NCI-H1105 (cell line): ENCODE results near the gene CCDC136.

Experiments used
- DNase-seq: peaks from one replicate; lab custom pipeline; 2025; lab: John Stamatoyannopoulos, UW

The CCDC136 gene

DNA sequence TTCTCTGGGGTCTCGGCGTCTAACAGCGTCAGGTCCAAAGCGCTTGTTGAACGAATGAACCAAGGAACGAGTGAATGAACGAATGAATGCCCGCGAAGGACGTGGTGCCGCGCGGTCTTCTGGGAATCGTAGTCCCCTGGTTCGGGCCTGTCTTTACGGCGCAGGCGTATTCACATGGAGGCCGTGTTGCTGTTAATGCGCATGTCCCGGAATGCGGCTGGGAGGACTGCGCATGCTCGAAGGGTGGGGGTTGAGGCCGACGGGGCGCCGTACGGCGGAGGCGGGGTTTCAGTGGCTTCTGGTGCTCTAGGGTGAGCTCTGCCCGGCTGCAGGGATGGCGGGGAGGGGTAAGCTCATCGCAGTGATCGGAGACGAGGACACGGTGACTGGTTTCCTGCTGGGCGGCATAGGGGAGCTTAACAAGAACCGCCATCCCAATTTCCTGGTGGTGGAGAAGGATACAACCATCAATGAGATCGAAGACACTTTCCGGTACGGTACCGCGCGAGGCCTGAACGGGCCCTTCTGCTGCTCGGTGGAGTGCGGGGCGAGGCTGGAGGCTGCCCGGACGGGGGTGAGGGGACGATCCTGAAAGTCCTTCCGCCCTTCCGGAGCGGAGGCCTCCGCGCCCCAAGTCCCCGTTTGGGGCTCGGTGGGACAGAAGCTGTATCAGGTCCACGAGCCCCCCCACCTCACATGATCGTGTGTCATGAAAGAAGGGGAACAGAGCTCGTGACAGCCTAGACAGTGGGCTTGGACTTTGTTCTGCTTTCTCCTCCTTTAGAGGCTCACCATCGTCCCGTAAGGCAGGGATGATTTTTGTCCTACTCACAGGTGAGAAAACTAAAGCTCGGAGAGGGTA, 71.0 kb downstream of the CCDC136 start, which contains the start of gene ATP6V1F:
TSS of gene ATP6V1F (plus strand) at position 286 of the 862 bp plus-strand sequence. CDS start at position 335, 49 bp downstream.
- DNase-seq, result peak; percentile 97

DNA sequence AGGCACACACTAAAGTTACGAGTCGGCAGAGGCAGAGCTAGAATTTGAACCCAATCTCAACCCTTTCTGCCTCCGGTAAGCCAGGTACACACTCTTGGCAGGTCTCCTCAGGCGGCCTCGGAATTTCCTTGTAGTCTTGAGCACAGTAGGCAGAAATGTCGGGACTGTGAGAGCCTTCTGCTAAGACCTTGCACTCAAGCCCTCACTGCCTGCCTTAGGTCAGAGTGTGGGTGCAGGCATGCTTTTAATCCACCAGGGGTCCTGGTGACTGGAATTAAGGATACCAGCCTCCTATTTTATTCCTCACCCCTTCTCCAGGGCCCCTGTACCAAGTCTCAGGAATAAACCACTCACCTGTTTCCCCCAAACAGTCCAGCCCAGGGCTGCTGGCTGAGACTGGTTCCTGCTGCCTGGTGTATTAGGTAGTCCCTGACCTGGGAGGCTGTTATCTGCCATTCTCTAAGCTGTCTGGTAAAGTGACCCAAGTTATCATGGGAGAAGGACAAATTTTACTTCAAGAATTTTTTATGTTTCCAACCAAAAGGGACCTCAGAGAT, 71.7 kb downstream of the CCDC136 start:
- peak; percentile 37 for DNase-seq

DNA sequence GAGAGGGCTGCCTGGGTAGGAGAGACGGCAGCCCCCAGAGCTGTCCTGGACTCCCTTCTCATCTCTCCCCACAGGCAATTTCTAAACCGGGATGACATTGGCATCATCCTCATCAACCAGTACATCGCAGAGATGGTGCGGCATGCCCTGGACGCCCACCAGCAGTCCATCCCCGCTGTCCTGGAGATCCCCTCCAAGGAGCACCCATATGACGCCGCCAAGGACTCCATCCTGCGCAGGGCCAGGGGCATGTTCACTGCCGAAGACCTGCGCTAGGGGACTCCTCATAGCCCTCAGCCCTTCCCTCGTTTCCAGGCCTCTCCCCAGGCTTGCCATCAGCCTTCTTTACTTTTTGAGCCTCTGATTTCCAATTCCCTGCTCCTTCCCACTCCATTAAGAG, 73.5 kb downstream of the CCDC136 start:
- DNase-seq, result no peak

DNA sequence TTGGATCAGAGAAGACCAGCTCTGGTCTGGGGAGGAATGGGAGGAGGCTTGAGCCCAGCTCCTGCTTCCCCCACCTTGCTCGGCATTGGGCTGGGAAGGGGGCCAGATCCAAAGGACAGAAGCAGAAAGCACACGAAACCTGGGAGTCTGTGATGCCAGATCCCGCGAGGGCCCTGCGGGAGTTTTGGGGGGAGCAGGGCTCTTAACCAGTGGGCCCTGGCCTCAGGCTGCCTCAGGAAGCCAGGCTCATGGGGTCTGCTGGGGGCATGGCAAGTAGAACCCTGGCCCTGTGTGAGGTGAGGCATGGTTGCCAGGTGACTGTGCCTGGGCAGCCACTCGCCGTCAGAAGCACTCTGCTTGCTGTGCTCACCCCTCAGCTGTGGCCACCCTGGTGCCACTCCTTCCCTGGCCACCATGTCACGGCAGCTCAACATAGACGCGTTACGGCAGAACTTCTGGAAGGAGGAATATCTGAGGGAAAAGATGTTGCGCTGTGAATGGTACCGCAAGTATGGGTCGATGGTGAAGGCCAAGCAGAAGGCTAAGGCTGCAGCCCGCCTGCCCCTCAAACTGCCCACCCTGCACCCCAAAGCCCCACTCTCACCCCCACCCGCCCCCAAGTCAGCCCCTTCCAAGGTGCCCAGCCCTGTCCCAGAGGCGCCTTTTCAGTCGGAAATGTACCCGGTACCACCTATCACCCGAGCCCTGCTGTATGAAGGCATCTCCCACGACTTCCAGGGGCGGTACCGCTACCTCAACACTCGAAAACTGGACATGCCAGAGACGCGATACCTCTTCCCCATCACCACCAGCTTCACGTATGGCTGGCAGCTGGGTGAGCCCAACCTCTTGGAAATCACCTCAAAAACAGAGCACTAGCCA, 74.5 kb downstream of the CCDC136 start:
- DNase-seq, result no peak

DNA sequence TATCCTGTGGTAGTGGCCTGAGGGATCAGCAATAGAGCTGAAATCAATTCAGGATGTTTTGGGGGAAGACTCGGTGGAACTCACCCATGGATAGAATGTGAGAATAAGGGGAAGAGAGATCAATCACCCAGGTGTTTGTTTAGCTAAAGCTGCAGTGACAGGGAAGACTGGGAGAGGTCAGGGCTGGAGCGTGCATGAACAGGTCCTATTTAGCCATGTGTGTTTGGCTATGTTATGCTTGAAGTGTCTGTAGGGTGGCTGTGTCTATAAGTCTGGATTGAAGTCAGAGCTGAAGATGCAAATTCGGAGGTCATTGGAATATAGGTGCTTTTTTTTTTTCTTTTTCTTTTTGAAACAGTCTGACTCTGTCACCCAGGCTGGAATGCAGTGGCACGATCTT, 75.5 kb downstream of the CCDC136 start:
- no peak for DNase-seq

DNA sequence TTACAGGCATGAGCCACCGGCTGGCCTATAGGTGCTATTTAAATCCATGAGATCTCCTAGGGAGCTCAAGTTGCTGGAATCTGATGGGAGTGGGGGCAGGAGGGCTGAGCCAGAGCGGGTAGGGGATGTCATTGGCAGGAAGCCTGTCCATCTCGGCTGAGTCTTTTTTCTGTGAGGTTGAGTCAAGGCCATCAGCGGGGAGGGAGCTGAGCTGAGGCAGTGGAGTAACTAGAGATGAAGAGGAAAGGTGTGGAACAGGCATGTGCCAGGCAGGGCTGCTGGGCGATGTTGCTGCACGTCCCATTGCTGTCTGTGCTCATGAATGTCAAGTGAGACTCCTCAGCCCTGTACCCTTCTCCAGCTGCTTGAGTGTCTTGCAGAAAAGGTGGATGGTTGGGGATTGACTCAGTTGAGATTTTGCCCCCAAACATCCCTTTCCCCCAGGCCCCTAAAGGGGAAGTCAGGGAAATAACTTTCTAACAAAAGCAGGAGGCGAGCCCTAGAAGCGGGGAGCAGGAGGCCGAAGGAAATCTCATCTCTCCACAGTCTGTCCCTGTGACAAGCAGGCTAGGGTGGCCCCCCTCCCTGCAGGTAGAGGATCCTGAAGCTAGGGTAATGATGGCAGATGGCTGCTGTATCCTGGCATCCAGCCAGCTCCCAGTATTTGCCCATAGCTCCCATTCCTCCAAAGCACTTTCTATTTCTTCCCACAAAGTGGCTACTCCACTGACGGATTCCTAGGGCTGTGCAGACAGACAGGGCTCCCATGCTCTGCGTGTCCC, 76.3 kb downstream of the CCDC136 start:
- DNase-seq, result peak; percentile 63

DNA sequence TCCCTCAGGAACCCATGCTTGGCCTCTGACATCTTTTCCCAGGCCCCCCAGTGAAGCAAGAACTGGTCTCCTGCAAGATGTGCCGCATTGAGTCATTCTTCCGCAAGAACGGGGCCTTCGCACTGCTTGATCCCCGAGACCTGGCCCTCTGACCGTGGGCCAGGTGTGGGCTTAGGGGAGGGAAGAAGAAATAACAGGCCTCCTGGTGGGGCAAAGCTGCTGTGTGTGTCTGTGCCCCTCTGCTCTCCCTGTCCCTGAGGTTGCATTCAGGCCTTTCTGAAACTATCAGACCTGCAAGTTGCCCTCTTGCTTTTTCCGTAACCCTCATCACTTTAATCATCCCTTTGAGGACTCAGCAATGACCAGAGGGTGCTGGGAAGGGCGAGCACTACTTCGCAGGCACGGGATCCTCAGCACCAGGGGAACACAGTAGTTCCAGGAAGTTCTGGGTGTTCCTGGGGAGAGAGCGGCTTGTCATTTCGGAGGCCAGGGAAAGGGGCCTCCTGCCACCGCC, 76.9 kb downstream of the CCDC136 start:
- no peak for DNase-seq

DNA sequence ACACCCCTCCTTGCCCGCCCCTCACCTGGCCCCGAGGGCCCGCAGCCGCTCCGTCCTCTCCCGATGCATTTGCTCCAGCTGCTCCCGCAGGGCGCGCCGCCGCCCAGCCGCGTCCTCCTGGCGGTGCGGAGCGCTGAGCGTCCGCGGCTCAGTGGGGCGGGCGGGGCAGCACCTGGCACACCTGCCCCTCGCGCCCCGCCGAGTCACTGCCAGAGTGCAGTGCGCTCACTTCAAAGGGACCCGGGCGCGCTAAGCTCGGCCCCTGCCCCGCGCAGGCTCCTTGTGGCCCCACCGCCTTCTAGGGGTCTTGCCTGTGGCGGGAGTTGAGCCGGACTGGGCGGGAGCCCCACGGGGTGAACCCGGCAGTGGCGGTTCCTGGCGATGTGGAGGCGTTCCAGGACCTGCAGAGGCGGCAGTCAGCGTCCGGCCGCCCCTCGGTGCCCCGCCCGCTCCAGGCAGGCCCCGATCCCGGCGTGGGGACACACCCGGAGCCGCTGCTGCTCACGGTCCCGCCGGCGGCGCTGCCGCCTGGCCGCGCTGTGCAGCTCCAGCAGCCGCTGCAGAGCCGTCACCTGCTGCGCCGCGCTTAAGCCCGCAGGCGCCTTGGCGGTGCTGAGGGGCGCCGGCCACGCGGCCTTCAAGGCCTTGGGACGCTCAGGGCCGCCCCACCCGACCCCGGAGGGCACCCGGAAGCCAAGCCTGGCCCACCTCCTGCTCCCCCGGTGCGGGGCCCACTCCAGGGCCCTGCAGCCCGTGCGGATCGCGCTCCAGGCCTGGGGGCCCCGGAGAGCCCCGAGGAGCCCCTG, 77.6 kb downstream of the CCDC136 start:
- DNase-seq, result no peak

DNA sequence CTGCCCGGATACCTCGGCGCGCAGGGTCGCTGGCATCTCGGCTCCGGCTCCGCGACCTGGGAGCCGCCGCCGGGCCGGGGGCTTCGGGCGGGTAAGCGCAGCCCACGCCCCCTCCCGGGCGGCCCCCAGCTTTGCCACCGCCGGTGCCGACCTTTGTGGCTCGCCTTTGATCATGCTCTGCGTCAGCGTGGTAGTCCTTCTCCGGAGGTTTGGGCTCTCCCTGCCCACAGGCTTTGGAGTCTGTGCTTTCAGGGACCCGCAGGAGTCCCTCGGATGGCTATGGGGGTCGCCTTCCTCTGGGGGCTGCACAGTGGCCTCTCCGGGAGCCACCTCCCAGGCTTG, 78.1 kb downstream of the CCDC136 start:
- DNase-seq, result no peak

DNA sequence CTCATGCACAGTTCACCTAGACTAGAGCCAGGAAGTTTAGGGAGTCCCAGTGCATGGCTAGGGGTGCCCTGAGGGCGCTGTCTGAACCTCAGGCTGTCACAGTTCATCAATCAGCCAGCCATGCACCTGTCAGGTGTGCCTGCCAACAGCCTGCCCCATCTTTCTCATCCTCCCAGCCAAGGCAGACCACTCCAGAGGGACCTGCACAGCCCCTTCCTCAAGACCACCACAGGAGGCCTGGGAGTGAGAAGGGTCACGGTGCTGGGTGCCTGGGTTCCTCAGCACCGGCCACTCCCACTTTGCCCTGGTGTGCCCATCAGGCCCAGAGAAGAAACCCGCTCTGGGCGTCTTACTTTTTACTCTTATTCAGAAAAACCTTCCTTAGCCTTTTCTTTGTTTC, 79.3 kb downstream of the CCDC136 start:
- no peak for DNase-seq
